Tibial artery (tissue), 4 donors: ENCODE measurements around the gene IQCH.

ENCODE experiments used
- DNase-seq, 2 donors: peaks; one replicate each; pipeline ENCODE4 v3.0.0-alpha.2; 2019
- H3K27ac ChIP-seq, 2 donors: fragments of 200-600 bp; sonication (generic) in 1 of 2; 1 replicate in 1 of 2; 2 replicates in 1 of 2; pipeline ENCODE4 v1.5.1; 2018 to 2019; ENCODE audit warnings: mild to moderate bottlenecking in 1 of 2
- H3K27me3 ChIP-seq, 2 donors: fragments of 200-600 bp; sonication (generic) in 1 of 2; one replicate each; pipeline versions ENCODE4 v1.5.1 to v1.6.0; 2016 to 2019
- H3K36me3 ChIP-seq, 3 donors: fragments of 200-600 bp; sonication (generic) in 2 of 3; one replicate each; pipeline ENCODE4 v1.5.1; 2016 to 2019; ENCODE audit warnings: mild to moderate bottlenecking in 2 of 3
- H3K4me1 ChIP-seq, 4 donors: fragments of 200-600 bp; sonication (generic) in 2 of 4; 1 replicate in 3 of 4; 2 replicates in 1 of 4; pipeline ENCODE4 v1.5.1; 2016 to 2019
- H3K4me3 ChIP-seq, 2 donors: fragments of 200-600 bp; sonication (generic) in 1 of 2; 1 replicate in 1 of 2; 2 replicates in 1 of 2; pipeline ENCODE4 v1.5.1; 2018 to 2019; ENCODE audit warnings: mild to moderate bottlenecking in 2 of 2
- H3K9me3 ChIP-seq, 3 donors: fragments of 200-600 bp; sonication (generic) in 1 of 3; one replicate each; pipeline ENCODE4 v1.5.1; 2016 to 2019
- intact Hi-C: fragments of 100-400 bp; cut with DNase I; formaldehyde crosslinking; loops from one replicate; pipeline ENCODE4 v1.15.0; 2023; ENCODE audit warnings: low total_unique reads
- TF ChIP-seq, protein P1 (sequence below), 2 experiments: fragments of 200-600 bp in 1 of 2; fragments of 450-650 bp in 1 of 2; IDR thresholded peaks; one replicate each; pipeline ENCODE4 v1.5.1; 2017 to 2019; ENCODE audit warnings: antibody characterized with exemption in 2 of 2, mild to moderate bottlenecking in 1 of 2, moderate library complexity in 1 of 2

IQCH gene

DNA sequence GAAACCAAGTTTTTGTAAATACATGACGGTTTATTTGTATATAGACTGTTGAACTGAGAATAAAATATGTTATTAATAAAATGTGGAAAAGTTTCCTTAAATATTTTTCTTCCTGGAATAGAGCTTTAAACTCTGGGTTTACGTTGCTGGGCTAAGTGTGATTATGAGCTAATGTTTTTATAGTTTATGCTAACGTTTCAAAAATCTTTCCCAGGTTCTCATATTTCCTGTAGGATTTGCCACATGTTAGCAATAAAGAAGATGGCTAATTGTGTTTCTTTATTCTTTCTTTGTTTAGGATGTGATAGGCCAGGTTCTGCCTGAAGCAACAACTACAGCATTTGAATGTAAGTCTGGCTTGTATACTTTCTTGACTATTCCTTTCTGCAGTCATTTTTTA, 295.1 kb downstream of the IQCH start:
- intact Hi-C loops: loop anchor here (10.0 kb wide), 1 partner anchor 285 kb away; no protein-coding TSS in a partner anchor
- DNase-seq: no peak
- H3K27me3 ChIP-seq: no peaks in the 10 kb centered on the region
- H3K36me3 ChIP-seq: peaks cover 7 to 33% (median 19%) of the 10 kb centered on the region in 3 donors
- peaks cover 0 to 11% (median 2%) of the 10 kb centered on the region in 4 donors for H3K4me1 ChIP-seq
- no peak overlapping the region for H3K4me3 ChIP-seq
- H3K9me3 ChIP-seq: no peaks in the 10 kb centered on the region
- H3K27ac ChIP-seq: no peak overlapping the region
- TF ChIP-seq, protein P1, sequence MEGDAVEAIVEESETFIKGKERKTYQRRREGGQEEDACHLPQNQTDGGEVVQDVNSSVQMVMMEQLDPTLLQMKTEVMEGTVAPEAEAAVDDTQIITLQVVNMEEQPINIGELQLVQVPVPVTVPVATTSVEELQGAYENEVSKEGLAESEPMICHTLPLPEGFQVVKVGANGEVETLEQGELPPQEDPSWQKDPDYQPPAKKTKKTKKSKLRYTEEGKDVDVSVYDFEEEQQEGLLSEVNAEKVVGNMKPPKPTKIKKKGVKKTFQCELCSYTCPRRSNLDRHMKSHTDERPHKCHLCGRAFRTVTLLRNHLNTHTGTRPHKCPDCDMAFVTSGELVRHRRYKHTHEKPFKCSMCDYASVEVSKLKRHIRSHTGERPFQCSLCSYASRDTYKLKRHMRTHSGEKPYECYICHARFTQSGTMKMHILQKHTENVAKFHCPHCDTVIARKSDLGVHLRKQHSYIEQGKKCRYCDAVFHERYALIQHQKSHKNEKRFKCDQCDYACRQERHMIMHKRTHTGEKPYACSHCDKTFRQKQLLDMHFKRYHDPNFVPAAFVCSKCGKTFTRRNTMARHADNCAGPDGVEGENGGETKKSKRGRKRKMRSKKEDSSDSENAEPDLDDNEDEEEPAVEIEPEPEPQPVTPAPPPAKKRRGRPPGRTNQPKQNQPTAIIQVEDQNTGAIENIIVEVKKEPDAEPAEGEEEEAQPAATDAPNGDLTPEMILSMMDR (IDR thresholded peaks at IDR 0.05): no peak

DNA sequence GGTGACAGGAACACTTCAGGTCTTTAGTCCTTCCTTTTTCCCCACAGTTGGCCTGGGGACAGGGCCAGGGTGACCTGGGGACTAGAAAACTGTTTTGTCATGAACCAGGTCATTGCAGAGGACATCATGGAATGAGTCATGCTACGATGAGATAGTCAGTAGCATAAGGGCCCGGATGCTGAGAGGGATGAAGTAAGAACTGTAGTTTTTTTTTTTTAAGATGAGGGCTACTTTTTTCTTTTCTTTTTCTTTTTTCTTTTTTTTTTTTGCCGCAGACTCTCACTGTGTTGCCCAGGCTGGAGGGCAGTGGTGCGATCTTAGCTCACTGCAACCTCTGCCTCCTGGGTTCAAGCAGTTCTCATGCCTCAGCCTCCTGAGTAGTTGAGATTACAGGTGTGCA, 295.9 kb downstream of the IQCH start:
- peaks cover 7 to 40% (median 19%) of the 10 kb centered on the region in 3 donors for H3K36me3 ChIP-seq
- H3K4me1 ChIP-seq: peaks cover 0 to 6% (median 0%) of the 10 kb centered on the region in 4 donors
- H3K9me3 ChIP-seq: no peaks in the 10 kb centered on the region
- intact Hi-C loops: no loop called here
- no peaks in the 10 kb centered on the region for H3K27me3 ChIP-seq
- TF ChIP-seq, protein P1 (IDR thresholded peaks at IDR 0.05): no peak
- no peak for DNase-seq
- H3K27ac ChIP-seq: no peak overlapping the region
- no peak overlapping the region for H3K4me3 ChIP-seq

DNA sequence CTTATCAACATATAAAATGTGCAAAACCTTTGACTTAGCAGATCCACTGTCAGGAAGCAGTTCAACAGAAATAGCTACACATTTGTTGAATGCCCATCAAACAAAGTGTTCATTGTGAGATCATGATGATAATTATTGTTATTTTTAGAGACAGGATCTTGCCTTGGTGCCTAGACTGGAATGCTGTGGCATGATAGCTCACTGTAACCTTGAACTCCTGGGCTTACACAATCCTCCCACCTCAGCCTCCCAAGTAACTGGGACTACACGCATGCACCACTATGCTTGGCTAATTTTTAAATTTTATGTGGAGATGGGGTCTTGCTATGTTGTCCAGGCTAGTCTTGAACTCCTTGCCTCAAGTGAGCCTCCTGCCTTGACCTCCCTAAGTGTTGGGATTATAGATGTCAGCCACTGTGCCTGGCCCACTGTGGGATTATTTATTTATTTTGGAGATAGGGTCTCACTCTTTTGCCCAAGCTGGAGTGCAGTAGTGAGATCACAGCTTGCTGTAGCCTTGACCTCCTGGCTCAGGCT, 296.7 kb downstream of the IQCH start:
- H3K27ac ChIP-seq: no peak overlapping the region
- peaks cover 0 to 6% (median 0%) of the 10 kb centered on the region in 4 donors for H3K4me1 ChIP-seq
- TF ChIP-seq, protein P1 (IDR thresholded peaks at IDR 0.05): no peak
- H3K27me3 ChIP-seq: no peaks in the 10 kb centered on the region
- peaks cover 7 to 33% (median 15%) of the 10 kb centered on the region in 3 donors for H3K36me3 ChIP-seq
- no peak for DNase-seq
- H3K4me3 ChIP-seq: no peak overlapping the region
- intact Hi-C loops: no loop called here
- H3K9me3 ChIP-seq: no peaks in the 10 kb centered on the region
